Keratinocyte (primary cell): Measurements from ENCODE around the gene CDK5RAP3.
A peak's percentile ranks its signal among the peaks of the same experiment; 100 is the strongest.

Experiments
- CTCF ChIP-seq, 3 experiments: IDR thresholded peaks in 1 of 3; conservative IDR thresholded peaks in 1 of 3; optimal IDR thresholded peaks in 1 of 3; 2 replicates in 2 of 3; 3 replicates in 1 of 3; pipeline versions ENCODE3 to v1.5.1; 2011; ENCODE audit warnings: low read length in 3 of 3, mild to moderate bottlenecking in 3 of 3, moderate library complexity in 2 of 3, control low read depth in 1 of 3, inconsistent platforms in 1 of 3; ENCODE audit not compliant: insufficient read depth in 2 of 3; ENCODE audit errors: extremely low read depth in 1 of 3
- EZH2 ChIP-seq: IDR thresholded peaks from one replicate; pipeline ENCODE4 v1.6.1; 2012; ENCODE audit warnings: inconsistent platforms, mild to moderate bottlenecking, low read length, moderate library complexity

- peak; percentile 56 to 94 (median 92) for TF ChIP-seq CTCF (optimal IDR thresholded peaks at IDR 0.05 in 1 of 3, IDR thresholded peaks at IDR 0.05 in 1 of 3, conservative IDR thresholded peaks at IDR 0.05 in 1 of 3; ENCODE audit: extremely low read depth in 1 of 3, insufficient read depth in 2 of 3, low read length in 3 of 3)
- no peak for TF ChIP-seq EZH2
Measured at GRCh38 chr17:48025040-48025903, 54.4 kb downstream of the CDK5RAP3 start.
